GM19240 (cell line): Measurements from ENCODE around the gene INTS1.
"Not testable (repeated sequence)": the region's sequence is repeated elsewhere in the genome, so short reads cannot be mapped to it uniquely, and the experiment has no call there.

Experiments used
- DNase-seq: peaks from one replicate; pipeline ENCODE4 v3.0.0; 2011; ENCODE audit warnings: low spot score; ENCODE audit not compliant: insufficient read length

The INTS1 gene

GRCh38 chr7:1447551-1448244, 56.5 kb downstream of the INTS1 start:
- DNase-seq = no peak

DNA sequence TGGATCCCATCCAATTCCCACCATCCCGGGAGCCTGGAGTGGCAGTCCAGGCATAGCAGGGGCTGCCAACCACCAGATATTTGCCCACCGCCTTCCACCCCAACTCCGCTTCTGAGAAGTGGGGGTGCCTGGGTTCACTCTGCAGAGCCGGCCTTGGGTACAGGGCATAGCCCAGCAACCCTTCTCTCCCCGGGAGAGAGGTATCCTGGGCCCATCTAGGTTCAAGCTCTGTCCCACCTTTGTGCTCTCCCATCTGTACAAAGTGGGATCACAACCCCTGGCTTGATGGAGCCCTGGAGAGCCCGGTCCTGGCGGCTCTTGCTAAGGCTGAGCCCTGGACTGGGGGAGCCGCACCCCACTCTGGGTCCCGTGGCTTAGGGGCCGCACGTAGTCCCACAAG, 57.1 kb downstream of the INTS1 start:
- no peak for DNase-seq

DNA sequence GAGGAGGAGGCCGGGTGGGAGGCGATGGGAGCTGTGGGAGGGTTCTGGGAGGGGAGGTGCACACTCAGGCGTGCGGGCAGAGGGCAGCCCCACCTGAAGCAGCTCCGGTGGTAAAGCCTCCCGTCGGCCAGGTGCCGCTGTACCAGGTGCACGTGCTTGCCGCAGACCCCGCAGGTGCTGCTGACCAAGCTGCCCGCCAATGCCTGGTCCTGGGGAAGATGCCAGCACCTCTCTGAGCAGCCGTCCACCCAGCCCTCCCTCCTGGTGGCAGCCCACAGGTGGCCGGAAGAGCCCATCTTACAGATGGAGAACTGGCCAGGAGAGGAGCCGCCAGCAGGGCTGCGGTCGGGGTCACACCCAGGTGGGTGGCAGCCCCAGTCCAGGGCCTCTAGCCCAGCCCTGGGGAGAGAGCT, 57.6 kb downstream of the INTS1 start:
- DNase-seq = no peak

DNA sequence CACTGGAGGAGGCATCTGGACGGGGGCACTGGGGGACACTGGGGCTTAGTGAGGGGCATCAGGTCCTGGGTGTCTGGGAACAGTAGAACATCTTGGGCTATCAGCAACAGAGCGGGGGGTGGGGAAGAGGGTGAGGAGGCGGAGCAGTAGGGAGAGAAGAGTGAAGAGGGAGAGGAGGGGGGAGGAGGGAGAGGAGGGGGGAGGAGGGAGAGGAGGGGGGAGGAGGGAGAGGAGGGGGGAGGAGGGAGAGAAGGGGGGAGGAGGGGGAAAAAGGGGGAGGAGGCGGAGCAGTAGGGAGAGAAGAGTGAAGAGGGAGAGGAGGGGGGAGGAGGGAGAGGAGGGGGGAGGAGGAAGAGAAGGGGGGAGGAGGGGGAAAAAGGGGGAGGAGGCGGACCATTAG, 58.2 kb downstream of the INTS1 start:
- not testable (repeated sequence) for DNase-seq

DNA sequence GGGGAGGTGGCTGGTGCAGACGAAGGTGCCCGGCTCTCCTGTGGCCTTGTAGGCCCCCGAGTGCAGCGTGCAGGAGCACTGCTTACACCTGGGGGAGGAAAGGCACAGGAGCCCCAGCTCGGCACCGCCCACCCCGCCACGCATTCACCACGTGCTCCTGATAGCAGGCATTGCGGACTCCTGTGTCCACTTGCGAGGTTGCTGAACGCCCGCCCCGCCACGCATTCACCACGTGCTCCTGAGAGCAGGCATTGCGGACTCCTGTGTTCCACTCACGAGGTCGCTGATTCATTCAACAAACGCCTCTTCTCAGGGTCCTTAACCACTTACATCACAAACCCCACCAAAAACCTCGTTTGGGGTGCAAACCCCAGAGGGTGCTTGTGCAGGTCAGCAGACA, 58.8 kb downstream of the INTS1 start:
- DNase-seq = no peak

DNA sequence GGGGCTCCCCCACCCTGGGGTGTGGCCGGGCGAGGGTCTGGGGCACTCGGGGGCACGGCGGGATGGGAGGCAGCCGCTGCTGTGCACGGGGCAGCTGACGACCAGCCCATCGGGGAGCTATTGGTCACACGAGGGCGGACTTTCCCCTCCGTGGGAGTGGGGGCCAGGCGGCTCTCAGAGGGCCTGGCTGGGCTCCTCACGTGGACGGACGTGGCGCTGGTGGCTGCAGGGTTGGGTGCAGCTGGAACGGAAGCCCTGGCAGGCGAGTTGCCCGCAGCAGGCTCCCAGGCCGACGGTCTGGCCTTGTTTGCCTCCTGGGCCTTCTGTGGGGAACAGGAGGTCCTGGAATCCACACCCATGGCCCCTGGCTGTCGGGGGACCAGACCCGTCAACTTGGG, 59.3 kb downstream of the INTS1 start:
- DNase-seq = no peak

DNA sequence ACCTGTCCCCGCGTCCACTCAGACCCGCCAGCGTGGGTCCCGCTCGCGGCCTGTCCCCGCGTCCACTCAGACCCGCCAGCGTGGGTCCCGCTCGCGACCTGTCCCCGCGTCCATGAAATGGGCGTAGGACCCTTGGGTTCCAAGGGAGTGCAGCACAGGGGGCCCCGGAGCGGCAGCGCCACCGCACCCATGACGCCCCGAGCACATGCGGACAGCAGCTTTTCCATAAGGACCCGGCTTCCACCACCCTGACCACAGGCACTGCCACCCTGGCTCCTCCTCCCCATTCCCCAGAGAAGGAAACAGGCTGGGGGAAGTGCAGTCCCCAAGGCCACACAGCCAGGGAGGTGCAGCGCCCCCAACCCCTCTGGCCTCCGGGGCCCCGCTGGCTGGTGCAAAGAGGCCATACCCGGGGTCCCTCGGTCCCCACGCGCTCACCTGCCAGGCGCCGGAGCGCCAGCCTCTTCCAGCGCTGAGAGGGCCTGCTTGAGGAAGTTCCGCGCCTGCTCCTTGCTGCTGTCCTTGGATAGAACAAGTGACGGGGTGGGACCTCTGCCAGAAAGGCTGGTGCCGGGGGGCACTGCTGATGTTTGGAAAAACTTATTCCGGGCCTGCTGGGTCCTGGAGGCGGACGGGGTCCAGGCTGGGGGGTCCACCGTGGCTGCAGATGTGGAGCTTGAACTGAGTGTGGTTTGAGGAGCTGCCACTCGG, 59.8 kb downstream of the INTS1 start:
- DNase-seq = no peak

- not testable (repeated sequence) for DNase-seq
Observed at GRCh38 chr7:1443587-1444200, 60.5 kb downstream of the INTS1 start.

DNA sequence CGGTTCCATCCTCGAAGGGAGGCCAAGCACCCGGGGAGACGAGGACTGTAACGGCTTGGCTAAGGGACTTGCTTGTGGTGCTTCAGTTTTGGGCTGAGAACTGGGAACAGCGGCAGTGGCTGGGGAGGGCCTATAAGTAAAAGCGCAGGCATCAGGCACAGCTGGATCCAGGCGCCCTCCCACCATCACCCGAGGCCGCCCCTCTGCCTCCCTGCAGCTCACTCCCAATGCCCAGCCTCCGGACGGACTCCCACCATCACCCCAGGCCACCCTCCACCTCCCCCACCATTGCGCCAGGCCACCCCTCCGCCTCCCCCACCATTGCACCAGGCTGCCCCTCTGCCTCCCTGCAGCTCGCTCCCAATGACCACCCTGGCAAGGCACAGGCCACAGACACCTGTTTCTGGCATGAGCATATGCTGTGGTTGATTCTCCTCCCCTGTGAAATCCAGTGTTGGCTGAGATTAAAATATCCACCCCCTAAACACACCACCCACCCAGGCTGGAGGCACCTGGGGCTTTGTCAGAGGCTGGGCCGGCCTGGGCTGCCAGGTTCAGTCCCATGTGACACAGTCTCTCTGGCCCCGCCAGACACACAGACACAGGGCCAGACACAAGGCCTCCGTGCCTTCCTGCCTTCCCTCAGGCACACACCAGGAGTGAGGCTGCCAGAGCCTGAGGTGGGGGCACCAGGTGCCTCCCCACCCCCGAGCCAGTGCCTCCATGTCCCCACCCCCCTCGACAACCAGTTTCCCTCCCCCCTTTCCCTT, 61.6 kb downstream of the INTS1 start:
- DNase-seq = no peak

GRCh38 chr7:1441615-1442354, 62.4 kb downstream of the INTS1 start:
- DNase-seq = no peak

DNA sequence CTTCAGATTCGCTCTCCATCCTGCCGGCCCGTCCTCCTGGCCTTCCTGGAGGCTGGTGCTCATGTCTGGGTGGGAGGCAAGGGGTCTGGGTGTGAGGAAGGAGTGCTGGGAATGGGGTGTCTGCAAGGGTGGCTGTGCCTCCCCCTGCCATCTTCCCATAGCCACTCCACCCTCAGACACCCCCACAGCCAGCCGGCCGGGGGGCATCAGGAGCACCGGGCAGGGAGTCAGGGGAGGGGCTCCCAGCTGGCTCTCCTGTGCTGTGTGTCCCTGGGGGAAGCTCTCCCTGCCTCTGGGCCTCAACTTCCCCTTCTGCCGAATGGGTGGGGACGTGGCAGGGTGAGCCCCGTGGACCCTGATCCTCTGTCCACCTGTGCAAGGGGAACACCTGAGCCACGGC, 63.6 kb downstream of the INTS1 start:
- DNase-seq = no peak

DNA sequence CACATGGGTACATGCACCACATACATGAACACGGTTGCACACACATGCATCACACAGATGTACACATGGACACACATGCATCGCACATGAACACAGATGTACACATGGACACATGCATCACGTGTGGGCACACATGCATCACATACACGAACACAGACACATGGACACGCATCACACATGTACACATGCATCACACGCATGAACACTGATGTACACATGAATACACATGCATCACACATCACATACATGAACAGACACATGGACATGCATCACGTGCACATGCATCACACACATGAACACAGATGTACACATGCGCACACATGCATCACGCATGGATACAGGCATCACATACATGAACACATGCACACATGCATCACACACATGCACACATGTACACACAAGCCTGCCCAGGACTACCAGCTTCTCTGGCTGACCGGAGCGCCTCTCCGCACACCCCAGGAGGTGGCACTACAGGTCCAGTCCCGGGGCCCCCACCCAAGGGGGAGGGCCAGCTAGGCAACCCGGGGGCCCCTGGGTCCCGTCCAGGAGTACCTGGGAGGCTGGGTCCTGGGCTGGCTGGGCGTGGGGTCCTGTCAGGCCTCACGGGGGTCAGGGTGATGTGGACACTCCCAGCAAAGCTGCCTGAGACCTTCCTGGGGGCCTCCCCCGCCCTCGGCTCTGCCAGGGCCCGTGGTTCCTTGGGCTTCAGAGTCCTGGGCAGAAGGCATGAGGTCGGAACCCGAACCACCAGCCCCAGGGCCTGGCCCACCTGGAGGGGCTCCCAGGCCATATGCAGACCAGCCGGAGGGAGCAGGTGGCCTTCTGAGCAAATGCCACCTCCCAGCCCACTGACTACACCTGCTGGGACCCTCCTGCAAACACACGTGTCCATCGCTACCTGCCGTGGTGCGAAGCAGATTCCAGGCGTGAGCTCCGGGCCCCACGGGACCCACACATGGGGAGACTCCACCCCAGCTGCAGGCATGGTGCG, 64.5 kb downstream of the INTS1 start:
- DNase-seq = no peak

- DNase-seq = no peak
Observed at GRCh38 chr7:1438821-1439220, 65.4 kb downstream of the INTS1 start.

- no peak for DNase-seq
Observed at GRCh38 chr7:1438208-1438607, 66.0 kb downstream of the INTS1 start.

DNA sequence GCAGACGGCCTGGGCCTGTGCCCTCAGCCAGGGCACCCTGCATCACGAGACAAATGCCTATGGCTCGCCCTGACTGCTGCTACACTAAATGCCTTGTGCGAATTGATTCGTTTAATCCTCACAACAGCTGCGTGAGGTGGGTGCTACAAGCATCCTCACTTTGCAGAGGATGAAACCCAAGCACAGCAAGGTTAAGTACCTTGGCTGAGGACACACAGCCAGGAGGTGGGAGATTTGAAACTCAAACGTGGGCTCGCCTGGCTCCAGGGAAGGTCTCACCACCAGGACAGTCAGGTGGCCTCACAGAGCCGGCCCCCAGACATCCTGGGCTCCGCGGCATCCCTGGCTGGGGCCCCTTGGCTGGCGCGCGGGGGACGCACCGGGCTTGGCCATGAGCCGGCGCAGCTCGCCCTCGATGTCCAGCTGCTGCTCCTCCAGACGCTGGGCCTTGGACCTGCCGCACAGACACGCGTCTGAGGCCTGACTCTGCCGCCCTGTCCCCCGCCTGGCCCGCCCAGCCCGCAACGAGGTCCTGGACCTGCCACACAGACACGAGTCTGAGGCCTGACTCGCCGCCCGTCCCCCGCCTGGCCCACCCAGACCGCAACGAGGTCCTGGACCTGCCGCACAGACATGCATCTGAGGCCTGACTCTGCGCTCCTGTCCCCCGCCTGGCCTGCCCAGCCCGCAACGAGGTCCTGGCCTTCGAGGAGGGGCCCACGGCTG, 66.9 kb downstream of the INTS1 start:
- no peak for DNase-seq

DNA sequence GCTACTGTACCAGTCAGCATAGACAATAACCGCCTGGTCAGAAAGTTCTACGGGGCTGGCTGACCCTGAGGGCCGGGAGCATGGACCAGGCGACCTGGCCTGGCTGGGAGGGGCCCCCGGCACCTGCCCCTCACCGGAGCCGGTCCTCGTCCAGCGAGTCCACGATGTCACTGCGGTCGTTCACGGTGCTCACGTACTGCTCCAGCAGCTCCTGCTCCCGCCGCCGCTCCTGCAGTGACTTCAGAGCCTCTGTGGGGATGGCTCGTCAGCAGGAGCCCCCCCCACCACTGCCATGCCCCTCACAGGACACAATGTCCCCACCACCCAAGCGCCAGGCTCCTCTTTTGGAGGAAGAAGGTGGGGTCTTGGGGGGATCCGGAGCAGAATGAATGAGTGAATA, 67.6 kb downstream of the INTS1 start:
- no peak for DNase-seq

GRCh38 chr7:1434891-1435670, 69.1 kb downstream of the INTS1 start:
- no peak for DNase-seq

- DNase-seq = no peak
Observed at GRCh38 chr7:1434165-1434718, 69.9 kb downstream of the INTS1 start.
